Activated CD8-positive, alpha-beta memory T cell treated with anti-CD3 and anti-CD28 coated beads, Interleukin-2, amount 10 ng/mL, durations not matched to agents 7 days and 5 days (primary cell): Measurements from ENCODE around the gene AP1M1. TPM values are rescaled to one million over a fixed set of nuclear protein-coding genes. Genes with fewer than 3 reads are reported as not detected.

Source experiments
- ATAC-seq: fragments of 150-1000 bp; cut with Tn5 transposase; one replicate; pipeline ENCODE4 v1.10.0; 2021; ENCODE audit warnings: moderate library complexity
- CTCF ChIA-PET: fragments of 350-600 bp; sonication (Branson Sonifier 250); formaldehyde crosslinking; loops from one replicate; lab custom pipeline; 2021; ENCODE audit warnings: antibody characterized with exemption; lab: Charles Lee
- DNase-seq: peaks from one replicate; pipeline ENCODE4 v3.0.0-alpha.2; 2020
- H3K27ac Mint-ChIP-seq: one replicate; pipeline ENCODE4 v1.8.0; 2021; ENCODE audit warnings: mild to moderate bottlenecking, mixed read lengths
- H3K27me3 Mint-ChIP-seq: one replicate; pipeline ENCODE4 v1.8.0; 2021; ENCODE audit warnings: mixed read lengths
- H3K36me3 Mint-ChIP-seq: one replicate; pipeline ENCODE4 v1.8.0; 2021; ENCODE audit warnings: mild to moderate bottlenecking, mixed read lengths
- H3K4me1 Mint-ChIP-seq: one replicate; pipeline ENCODE4 v1.8.0; 2021; ENCODE audit warnings: mixed read lengths
- H3K4me3 Mint-ChIP-seq: one replicate; pipeline ENCODE4 v1.8.0; 2021; ENCODE audit warnings: mild to moderate bottlenecking, moderate library complexity, mixed read lengths
- H3K9me3 Mint-ChIP-seq: one replicate; pipeline ENCODE4 v1.8.0; 2022; ENCODE audit warnings: low read depth, mixed read lengths
- total RNA-seq, 2 experiments: library from RNA; stranded (reverse); gene quantifications; one replicate each; pipeline ENCODE4 v1.2.3, GENCODE V29; 2021

AP1M1 gene
- total RNA-seq, 2 experiments from 2014 or later = 144 to 154 TPM

- peaks cover 55% of the 10 kb centered on the region for H3K36me3 Mint-ChIP-seq
- no peaks in the 10 kb centered on the region for H3K9me3 Mint-ChIP-seq
- no peak for ATAC-seq
- H3K27me3 Mint-ChIP-seq = no peaks in the 10 kb centered on the region
- no peak for DNase-seq
- CTCF ChIA-PET = no interaction called here
- H3K4me3 Mint-ChIP-seq = no peak overlapping the region
- peaks cover 49% of the 10 kb centered on the region for H3K4me1 Mint-ChIP-seq
- no peak overlapping the region for H3K27ac Mint-ChIP-seq
Observed at GRCh38 chr19:16206046-16206605, 8.4 kb downstream of the AP1M1 start.

- DNase-seq = no peak
- peaks cover 58% of the 10 kb centered on the region for H3K36me3 Mint-ChIP-seq
- ATAC-seq = no peak
- peaks cover 46% of the 10 kb centered on the region for H3K4me1 Mint-ChIP-seq
- no peaks in the 10 kb centered on the region for H3K27me3 Mint-ChIP-seq
- CTCF ChIA-PET = no interaction called here
- no peak overlapping the region for H3K27ac Mint-ChIP-seq
- H3K4me3 Mint-ChIP-seq = no peak overlapping the region
- H3K9me3 Mint-ChIP-seq = no peaks in the 10 kb centered on the region
Observed at GRCh38 chr19:16206637-16207036, 8.9 kb downstream of the AP1M1 start.

- H3K27ac Mint-ChIP-seq = no peak overlapping the region
- no peak overlapping the region for H3K4me3 Mint-ChIP-seq
- ATAC-seq = no peak
- H3K36me3 Mint-ChIP-seq = peaks cover 59% of the 10 kb centered on the region
- H3K4me1 Mint-ChIP-seq = peaks cover 42% of the 10 kb centered on the region
- no peak for DNase-seq
- H3K9me3 Mint-ChIP-seq = no peaks in the 10 kb centered on the region
- no peaks in the 10 kb centered on the region for H3K27me3 Mint-ChIP-seq
- CTCF ChIA-PET = no interaction called here
Observed at GRCh38 chr19:16207063-16207462, 9.4 kb downstream of the AP1M1 start.

GRCh38 chr19:16207490-16208025 is 9.8 kb downstream of the AP1M1 start:
- Mint-ChIP-seq H3K9me3 (no peaks in the 10 kb centered on the region), H3K27me3 (no peaks in the 10 kb centered on the region), H3K36me3 (peaks cover 61% of the 10 kb centered on the region), H3K4me1 (peaks cover 39% of the 10 kb centered on the region), H3K4me3 (no peak overlapping the region), H3K27ac (no peak overlapping the region)
- CTCF ChIA-PET = no interaction called here
- ATAC-seq (no peak), DNase-seq (no peak)

GRCh38 chr19:16208064-16208759 is 10.5 kb downstream of the AP1M1 start:
- Mint-ChIP-seq H3K36me3 (peaks cover 62% of the 10 kb centered on the region), H3K27me3 (no peaks in the 10 kb centered on the region), H3K9me3 (no peaks in the 10 kb centered on the region), H3K4me3 (no peak overlapping the region), H3K27ac (peak overlapping the region; percentile 6), H3K4me1 (peaks cover 33% of the 10 kb centered on the region)
- CTCF ChIA-PET = no interaction called here
- ATAC-seq = no peak
- DNase-seq = no peak

GRCh38 chr19:16208847-16209665 is 11.3 kb downstream of the AP1M1 start:
- Mint-ChIP-seq H3K4me1 (peaks cover 28% of the 10 kb centered on the region), H3K9me3 (no peaks in the 10 kb centered on the region), H3K27me3 (no peaks in the 10 kb centered on the region), H3K36me3 (peaks cover 65% of the 10 kb centered on the region), H3K27ac (no peak overlapping the region), H3K4me3 (no peak overlapping the region)
- ATAC-seq (no peak), DNase-seq (no peak)
- CTCF ChIA-PET = no interaction called here

- Mint-ChIP-seq H3K27ac (no peak overlapping the region), H3K4me3 (no peak overlapping the region), H3K36me3 (peaks cover 70% of the 10 kb centered on the region), H3K27me3 (no peaks in the 10 kb centered on the region), H3K4me1 (peaks cover 28% of the 10 kb centered on the region), H3K9me3 (no peaks in the 10 kb centered on the region)
- DNase-seq = no peak
- no peak for ATAC-seq
- CTCF ChIA-PET = no interaction called here
Observed at GRCh38 chr19:16210168-16210567, 12.5 kb downstream of the AP1M1 start.

GRCh38 chr19:16213076-16213475 is 15.4 kb downstream of the AP1M1 start:
- H3K27me3 Mint-ChIP-seq = no peaks in the 10 kb centered on the region
- ATAC-seq (no peak), DNase-seq (no peak)
- CTCF ChIA-PET = no interaction called here
- H3K36me3 Mint-ChIP-seq = peaks cover 81% of the 10 kb centered on the region
- no peak overlapping the region for H3K27ac Mint-ChIP-seq
- peaks cover 17% of the 10 kb centered on the region for H3K4me1 Mint-ChIP-seq
- H3K4me3 Mint-ChIP-seq = no peak overlapping the region
- no peaks in the 10 kb centered on the region for H3K9me3 Mint-ChIP-seq

GRCh38 chr19:16216744-16217670 is 19.3 kb downstream of the AP1M1 start:
- ATAC-seq (peak; percentile 20), DNase-seq (no peak)
- Mint-ChIP-seq H3K27ac (peak overlapping the region; percentile 12), H3K9me3 (peaks cover 10% of the 10 kb centered on the region), H3K27me3 (no peaks in the 10 kb centered on the region), H3K36me3 (peaks cover 82% of the 10 kb centered on the region), H3K4me3 (no peak overlapping the region), H3K4me1 (peaks cover 12% of the 10 kb centered on the region)
- CTCF ChIA-PET = no interaction called here

GRCh38 chr19:16217716-16218451 is 20.2 kb downstream of the AP1M1 start:
- Mint-ChIP-seq H3K4me1 (peaks cover 10% of the 10 kb centered on the region), H3K4me3 (no peak overlapping the region), H3K9me3 (peaks cover 12% of the 10 kb centered on the region), H3K27me3 (no peaks in the 10 kb centered on the region), H3K27ac (no peak overlapping the region), H3K36me3 (peaks cover 80% of the 10 kb centered on the region)
- no peak for ATAC-seq
- CTCF ChIA-PET = interaction anchor here (0.5 to 0.8 kb wide), 2 partner anchors 30 to 391 kb away, joined by 3 to 4 read pairs; no protein-coding TSS in a partner anchor
- no peak for DNase-seq

GRCh38 chr19:16218851-16219250 is 21.1 kb downstream of the AP1M1 start:
- CTCF ChIA-PET = no interaction called here
- no peak for ATAC-seq
- peaks cover 80% of the 10 kb centered on the region for H3K36me3 Mint-ChIP-seq
- H3K9me3 Mint-ChIP-seq = peaks cover 12% of the 10 kb centered on the region
- H3K4me1 Mint-ChIP-seq = peaks cover 8% of the 10 kb centered on the region
- no peak overlapping the region for H3K27ac Mint-ChIP-seq
- H3K4me3 Mint-ChIP-seq = no peak overlapping the region
- H3K27me3 Mint-ChIP-seq = no peaks in the 10 kb centered on the region
- DNase-seq = no peak

GRCh38 chr19:16222806-16223205 is 25.1 kb downstream of the AP1M1 start:
- Mint-ChIP-seq H3K4me1 (no peaks in the 10 kb centered on the region), H3K9me3 (peaks cover 12% of the 10 kb centered on the region), H3K27ac (no peak overlapping the region), H3K4me3 (no peak overlapping the region), H3K27me3 (no peaks in the 10 kb centered on the region), H3K36me3 (peaks cover 58% of the 10 kb centered on the region)
- DNase-seq (no peak), ATAC-seq (no peak)
- CTCF ChIA-PET = no interaction called here
